Melanocyte of skin (primary cell): ENCODE measurements around the gene EOLA1. TPM values are rescaled to one million over a fixed set of nuclear protein-coding genes. Genes with fewer than 3 reads are reported as not detected.

ENCODE experiments used
- total RNA-seq, 2 donors: library from RNA; depleted of rRNA; stranded (reverse); fragments of >200 nt; gene quantifications; 2 replicates each; pipeline ENCODE4 v1.2.3, GENCODE V29; 2012

Gene EOLA1
- total RNA-seq = 10 to 100 TPM; 11.7 TPM

DNA sequence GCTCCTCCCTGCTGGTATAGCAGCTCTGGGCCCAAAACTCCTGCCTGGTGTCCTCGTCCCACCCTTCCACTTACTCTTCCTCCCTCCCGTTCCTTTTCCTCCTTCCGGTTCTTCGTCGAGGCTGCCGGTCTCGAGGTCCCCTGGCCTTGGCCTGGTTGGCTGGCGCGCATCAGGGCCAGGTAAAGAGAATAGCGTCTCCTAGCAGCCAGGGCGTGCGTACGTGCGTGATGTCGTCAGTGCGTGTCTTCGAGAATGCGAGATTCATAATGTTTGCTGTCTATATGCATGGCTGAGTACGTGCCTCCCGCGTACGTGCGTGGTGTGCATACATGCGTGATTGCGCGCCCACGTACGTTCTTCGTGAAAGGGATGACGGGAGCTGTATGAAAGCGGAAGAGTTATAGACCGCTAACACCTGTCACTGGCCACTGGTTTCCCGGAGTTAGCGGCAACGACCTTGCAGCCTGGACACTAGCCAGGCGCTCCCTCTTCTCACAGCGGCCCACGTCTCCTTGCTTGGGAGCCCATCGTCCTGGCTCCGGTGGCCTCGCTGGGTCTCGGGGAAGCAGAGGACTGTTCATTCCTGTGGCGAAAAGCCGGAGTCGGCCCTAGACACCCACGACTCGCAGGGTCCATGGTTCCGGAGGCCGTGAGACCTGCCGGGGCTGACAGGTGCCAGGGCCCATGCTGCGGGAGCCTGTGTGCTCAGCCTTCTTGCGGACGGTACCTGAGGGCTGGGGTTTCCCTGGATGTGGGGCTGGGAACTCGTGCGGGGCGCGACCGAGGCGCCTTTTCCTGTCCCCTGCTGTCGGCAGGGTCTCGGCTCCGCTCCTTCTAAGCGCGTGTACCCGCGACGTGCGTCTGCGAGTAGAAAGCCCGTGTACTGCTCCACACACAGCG, at the start of gene EOLA1:
TSS of gene EOLA1 (plus strand) at position 392 of the 900 bp plus-strand sequence. CDS start 4,619 bp downstream, outside the sequence.

GRCh38 chrX:149504915-149505651, 35.7 kb upstream of the EOLA1 start, which contains the start of gene IDS:
IDS (minus strand) TSS chrX:149505306; CDS start chrX:149505137, 169 bp downstream.

GRCh38 chrX:149549701-149550100, 8.9 kb downstream of the EOLA1 start, which contains the start of gene HSFX3:
HSFX3 (minus strand) TSS chrX:149549924; CDS start chrX:149549852, 72 bp downstream.

DNA sequence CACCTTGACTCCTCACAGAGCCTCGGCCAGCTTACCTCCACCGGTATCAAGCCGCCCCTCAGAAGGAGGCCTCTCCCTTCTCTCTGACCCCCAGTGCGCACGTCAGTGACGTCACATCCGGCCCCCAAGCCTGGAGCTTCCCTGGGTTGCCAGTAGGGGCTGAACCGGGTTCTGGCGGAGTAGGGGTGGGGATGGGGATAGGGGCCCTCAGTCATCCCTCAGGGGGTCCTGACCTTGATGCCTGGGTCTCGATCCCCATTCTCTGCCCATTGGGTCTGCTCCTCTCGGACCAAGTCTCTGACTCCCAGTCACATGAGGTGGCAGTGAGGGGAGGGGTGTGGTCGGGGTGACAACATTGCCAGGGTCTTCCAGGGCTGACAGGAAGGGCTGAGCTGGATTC, 46.5 kb downstream of the EOLA1 start, which contains the start of gene MAGEA9B:
TSS of gene MAGEA9B (minus strand) at position 101 of the 400 bp plus-strand sequence. CDS start 4,280 bp downstream, outside the sequence.

DNA sequence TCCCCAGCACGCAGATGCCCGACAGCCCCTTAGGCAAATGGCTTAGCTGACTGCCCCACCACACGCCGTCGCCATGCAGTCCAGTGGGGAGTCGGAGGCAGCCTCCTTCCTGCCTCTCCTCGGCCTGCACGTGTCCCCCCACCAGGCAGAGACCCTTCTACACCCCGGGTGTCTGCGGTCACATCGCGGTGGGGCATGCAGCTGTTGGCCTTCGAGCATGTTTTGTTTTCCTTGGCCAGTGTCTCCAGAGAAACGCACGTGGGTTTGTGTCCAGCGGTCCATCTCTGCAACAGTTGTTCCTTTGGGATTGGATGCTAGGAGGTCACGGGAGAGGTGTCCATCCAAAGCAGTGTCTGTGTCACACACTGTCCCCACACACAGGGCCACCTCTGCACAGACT, 54.4 kb downstream of the EOLA1 start, which contains the start of gene HSFX2:
TSS of gene HSFX2 (minus strand) at position 101 of the 400 bp plus-strand sequence. CDS start 614 bp downstream, outside the sequence.

Other genes starting within 250 kb of the EOLA1 start
- gene IDS, start 35.7 kb upstream of the EOLA1 start, total RNA-seq = 10 to 100 TPM; 13.7 to 26.2 TPM
- gene HSFX3, start 8.9 kb downstream of the EOLA1 start, total RNA-seq = not detected
- not detected for gene MAGEA9B, start 46.4 kb downstream of the EOLA1 start, total RNA-seq
- under 1 TPM in 1 of 2 donors, not detected in 1; under 0.01 TPM for gene HSFX2, start 54.3 kb downstream of the EOLA1 start, total RNA-seq
- 10 to 100 TPM; 15.8 to 17.0 TPM for gene TMEM185A, start 90.8 kb downstream of the EOLA1 start, total RNA-seq
- gene MAGEA11, start 171.0 kb downstream of the EOLA1 start, total RNA-seq = not detected
- under 1 TPM; 0.33 to 0.34 TPM for gene HSFX1, start 233.1 kb downstream of the EOLA1 start, total RNA-seq
- gene MAGEA9, start 240.9 kb downstream of the EOLA1 start, total RNA-seq = not detected